Thyroid gland (tissue), 4 donors: ENCODE data around the gene TSPAN15.

Experiments used
- CTCF ChIP-seq, 6 experiments: fragments of 200-600 bp in 3 of 6; fragments of 450-650 bp in 3 of 6; sonication (generic) in 3 of 6; IDR thresholded peaks; one replicate each; pipeline ENCODE4 v1.5.1; 2016 to 2019; ENCODE audit warnings: antibody characterized with exemption in 6 of 6, mild to moderate bottlenecking in 2 of 6, inconsistent platforms in 1 of 6, moderate library complexity in 1 of 6
- POLR2A ChIP-seq, 2 donors: fragments of 450-650 bp; IDR thresholded peaks; one replicate each; pipeline ENCODE4 v1.6.1; 2017; ENCODE audit warnings: antibody characterized with exemption in 2 of 2, mild to moderate bottlenecking in 2 of 2, moderate library complexity in 1 of 2

- no peak for TF ChIP-seq CTCF (IDR thresholded peaks at IDR 0.05)
- no peak for TF ChIP-seq POLR2A (IDR thresholded peaks at IDR 0.05)
These were observed 30.0 kb downstream of the TSPAN15 start for GRCh38 chr10:69481305-69481704.
